Stimulated activated CD4-positive, alpha-beta T cell treated with anti-CD3 and anti-CD28 coated beads, TNF-alpha, amount 100 ng/mL, for 24 hours (primary cell): Measurements from ENCODE around the gene FBXO4.
"Not testable (repeated sequence)": the region's sequence is repeated elsewhere in the genome, so short reads cannot be mapped to it uniquely, and the experiment has no call there.

ENCODE experiments used
- DNase-seq, 3 experiments: peaks; one replicate each; pipeline ENCODE4 v3.0.0-alpha.2; 2020; ENCODE audit warnings: low read depth in 3 of 3

Gene FBXO4

GRCh38 chr5:41924526-41924871 is 582 bp upstream of the FBXO4 start:
- DNase-seq: no peak

GRCh38 chr5:41925555-41925951 is 472 bp downstream of the FBXO4 start:
- peak in 1 of 3 experiments; percentile 27 for DNase-seq

DNA sequence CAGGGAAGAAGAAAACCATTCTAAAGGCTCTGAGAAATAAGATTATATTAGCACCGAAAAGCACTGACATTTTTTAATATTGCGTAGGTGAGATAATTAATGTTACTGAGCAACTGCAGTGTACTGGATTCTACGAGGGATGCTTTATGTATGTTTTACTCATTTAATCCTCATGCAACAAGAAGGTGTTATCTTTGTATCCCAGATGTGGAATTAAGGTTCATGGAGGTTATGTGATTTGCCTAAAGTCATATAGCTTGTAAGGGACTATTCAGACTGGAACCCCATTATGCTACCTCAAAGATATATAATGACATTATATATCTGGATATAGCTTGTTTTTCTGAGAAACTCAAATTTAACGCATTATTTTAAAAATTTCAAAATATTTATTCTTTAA is 2.5 kb downstream of the FBXO4 start:
- no peak for DNase-seq

GRCh38 chr5:41929035-41929434 is 4.0 kb downstream of the FBXO4 start:
- no peak for DNase-seq

DNA sequence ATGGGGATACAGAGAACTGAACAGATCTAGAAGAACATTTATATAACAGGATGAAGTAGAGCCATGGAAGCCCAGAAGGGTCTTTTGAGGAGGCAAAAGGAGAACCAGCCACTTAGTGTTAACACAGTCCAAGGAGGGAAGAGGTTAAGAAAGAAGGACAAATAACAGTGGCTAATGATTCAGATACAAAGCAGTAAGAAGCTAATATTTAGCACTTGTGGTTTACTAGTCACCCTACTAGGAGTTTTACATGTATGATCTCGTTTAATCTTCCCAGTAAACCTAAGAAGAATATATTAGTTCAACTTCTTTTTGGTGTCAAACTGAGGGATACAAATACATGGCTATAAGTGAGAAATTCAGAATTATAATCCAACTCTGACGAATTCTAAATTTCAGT is 7.7 kb downstream of the FBXO4 start:
- DNase-seq: no peak

- DNase-seq: no peak
Observed at GRCh38 chr5:41935544-41935943, 10.5 kb downstream of the FBXO4 start.

DNA sequence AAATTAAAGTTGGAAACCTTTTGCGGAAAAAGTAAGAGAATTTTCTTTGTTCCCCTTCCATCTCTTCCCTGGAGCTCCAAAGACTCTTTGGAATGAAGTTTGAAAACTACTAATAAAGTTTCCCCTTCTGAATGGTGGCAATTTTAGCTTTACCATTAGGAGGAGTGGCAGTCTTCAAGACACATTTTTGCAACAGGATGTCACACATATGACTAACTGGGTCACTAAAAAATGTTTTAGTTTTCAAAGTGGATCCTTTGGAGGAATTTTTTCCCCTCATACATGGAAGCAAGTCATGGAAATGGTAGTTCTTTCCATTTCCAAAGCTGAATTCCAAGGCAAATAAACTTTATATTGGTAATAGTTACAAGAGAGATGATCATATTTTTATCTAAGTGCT is 15.6 kb downstream of the FBXO4 start:
- DNase-seq: no peak

DNA sequence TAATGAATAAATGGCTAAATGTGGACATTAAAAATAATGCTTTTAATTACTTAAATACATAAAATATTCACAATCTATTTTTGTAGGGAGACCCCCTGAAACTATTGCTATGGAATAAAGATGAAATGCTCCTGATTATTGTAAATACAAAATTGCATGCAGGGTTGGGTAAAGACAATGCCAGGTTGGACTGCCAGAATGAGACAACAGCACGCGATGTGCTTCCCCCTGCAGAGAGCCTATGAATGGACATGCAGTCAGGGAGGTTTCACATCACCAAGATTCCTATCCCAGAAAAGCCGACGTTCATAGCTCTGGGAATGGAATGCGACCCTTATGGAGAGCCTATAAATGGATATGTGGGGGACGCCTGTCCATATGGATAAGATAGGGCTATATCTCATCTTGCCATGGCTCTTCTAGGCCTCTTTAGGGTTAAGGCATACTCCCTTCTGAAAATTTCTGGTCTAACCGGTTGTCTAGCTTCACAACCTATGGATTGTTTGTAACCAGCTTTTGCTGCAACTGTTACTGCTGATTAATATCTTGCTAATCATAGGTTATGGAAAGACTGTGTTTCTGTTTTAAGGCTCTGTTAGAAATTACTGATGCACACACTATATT is 20.4 kb downstream of the FBXO4 start:
- DNase-seq: not testable (repeated sequence)

- DNase-seq: no peak
Observed at GRCh38 chr5:41951224-41951623, 26.1 kb downstream of the FBXO4 start.

DNA sequence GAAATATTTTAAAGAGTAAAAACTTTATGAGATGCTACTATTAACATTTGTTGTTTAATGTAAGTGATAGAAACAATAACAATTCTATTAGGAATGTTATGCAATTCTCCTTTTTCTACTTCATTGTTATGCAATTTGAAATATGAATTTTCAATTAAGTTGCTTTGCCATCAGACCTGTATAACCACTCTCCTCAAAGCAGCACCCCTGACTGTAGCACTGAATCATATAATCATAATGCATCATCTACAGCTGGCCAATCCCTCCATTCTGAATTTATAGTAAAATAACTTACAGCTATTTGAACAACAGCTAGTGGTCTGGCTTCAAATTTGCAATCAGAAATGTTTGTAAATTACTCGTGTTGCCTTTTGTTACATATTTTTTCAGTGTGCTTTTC is 29.2 kb downstream of the FBXO4 start:
- DNase-seq: no peak

- DNase-seq: no peak
Observed at GRCh38 chr5:41955432-41956024, 30.4 kb downstream of the FBXO4 start.

DNA sequence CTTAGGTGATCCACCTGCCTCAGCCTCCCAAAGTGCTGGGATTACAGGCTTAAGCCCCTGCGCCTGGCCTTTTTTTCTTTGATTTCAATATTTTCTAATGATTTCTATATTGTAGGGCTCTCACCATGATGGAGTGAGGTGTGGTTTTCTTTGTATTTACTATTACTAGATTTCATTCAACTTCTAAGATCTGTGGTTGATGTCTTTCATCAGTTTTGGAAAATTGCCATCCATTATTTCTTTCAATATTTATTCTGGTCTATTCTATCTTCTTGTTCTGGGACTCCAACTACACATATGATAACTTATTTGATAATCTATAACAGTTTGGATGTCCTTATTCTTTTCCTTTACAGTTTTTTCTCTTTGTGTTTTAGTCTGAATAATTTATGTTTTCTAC is 31.9 kb downstream of the FBXO4 start:
- no peak for DNase-seq

DNA sequence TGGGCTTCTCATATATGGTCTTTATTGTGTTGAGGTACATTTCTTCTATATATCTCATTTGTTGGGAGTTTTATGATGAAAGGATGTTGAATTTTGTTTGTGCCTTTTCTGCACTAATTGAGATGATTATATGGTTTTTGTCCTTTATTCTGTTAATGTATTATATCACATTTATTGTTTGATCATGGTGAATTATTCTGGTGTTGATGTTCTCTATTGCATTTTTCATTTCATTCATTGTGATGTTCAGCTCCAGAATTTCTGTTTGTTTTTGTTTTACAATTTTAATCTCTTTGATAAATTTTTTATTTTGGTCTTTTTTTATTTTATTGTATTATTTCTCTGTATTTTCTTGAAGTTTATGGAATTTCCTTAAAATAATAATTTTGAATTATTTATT is 35.4 kb downstream of the FBXO4 start:
- no peak for DNase-seq

DNA sequence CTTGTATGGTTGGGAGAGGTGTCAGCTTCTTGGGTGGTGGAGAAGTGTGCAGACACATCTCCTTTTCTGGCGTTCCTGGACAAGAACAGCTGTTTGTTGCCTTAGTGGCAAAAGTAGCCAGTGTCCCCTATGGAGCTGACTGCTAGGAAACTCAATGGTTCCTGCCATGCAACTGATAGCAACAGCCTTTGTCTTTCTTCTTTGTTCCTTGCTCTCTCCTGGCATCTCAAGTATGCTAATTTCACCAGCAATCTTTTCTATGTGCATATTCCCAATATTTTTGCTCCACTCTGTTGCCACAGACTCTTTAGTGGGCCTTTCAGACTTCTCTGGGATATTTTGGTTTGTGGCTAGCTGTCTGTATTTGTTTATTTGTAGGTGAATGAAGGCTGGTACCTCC is 36.7 kb downstream of the FBXO4 start:
- no peak for DNase-seq

DNA sequence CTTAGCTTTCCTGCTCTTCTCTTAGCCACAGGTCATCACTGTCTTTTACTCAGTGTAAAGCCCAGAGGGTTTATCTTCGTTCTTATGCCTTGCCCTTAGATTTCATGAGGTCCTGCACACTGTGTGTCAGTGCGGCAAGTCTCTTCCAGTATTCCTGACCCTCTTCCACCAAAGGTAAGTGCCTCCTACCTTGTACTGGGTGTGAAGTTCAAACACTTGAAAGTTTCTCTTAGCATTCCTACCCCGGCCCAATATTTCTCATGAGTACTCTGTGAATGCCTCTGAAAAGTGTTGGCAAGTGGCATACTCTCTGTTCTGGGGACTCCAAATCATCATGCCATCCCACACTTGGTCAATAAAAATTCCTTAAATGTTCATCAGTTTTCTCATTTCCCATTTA is 37.4 kb downstream of the FBXO4 start:
- DNase-seq: no peak

DNA sequence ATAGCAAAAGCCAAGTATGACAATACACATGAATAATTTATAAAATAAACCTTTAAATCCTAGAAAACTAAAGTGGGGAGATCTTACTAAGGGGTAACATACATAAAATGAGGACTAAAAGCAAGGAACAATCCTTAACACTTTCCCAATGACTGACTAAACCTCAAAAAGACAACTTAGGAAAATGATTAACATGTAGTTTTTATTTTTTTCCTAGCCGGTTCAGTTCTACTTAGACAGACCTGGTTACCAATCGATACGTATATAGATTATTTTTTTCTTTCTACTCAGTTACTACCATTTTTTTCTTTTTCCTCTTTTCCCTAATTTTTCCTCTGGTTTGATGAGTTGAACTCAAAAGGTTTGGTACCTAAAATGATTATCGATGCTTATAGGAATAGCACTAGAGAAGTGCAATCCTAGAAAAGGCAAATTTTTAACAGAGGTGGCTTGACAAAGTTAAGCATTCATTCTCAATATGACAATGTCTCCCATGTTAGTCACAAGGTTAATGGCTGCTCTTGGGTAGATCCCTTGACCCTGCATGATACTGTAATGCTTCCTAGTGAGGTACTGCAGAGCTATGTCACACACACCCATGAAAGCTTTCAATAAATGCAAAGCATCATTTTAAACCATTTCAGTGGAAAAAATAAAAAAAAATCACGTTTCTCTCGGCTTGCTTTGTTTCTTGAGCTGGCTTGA is 41.5 kb downstream of the FBXO4 start:
- DNase-seq: no peak

- no peak for DNase-seq
Observed at GRCh38 chr5:41967401-41967800, 42.3 kb downstream of the FBXO4 start.

DNA sequence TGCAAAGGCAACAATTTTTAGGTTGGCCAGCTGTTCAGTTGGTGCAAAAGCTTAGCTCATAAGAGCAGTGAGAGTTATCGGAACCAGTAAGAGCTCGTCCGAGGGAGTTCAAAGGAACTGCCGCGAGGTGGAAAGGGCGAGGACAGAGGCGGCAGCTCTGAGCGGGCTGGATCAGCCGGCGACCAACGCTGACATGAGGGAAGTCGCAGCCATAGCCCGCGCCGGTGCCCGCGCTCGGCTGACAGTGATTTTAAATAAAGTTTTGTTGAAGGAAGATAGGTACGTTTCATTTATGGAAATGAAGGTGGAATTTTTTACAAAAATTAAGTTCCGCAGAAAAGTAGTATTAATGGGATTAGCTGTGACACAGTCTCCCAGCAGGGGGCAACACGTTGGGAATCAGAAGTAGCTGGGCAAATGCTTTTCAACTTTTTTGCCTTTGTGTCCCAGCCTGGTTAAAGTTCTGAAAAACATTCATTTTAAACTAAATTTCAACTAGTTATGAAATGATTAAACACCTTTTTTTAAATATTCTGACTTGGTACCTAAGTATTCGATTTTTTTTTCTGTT is 43.2 kb downstream of the FBXO4 start:
- DNase-seq: no peak

GRCh38 chr5:41973087-41973486 is 48.0 kb downstream of the FBXO4 start:
- no peak for DNase-seq

DNA sequence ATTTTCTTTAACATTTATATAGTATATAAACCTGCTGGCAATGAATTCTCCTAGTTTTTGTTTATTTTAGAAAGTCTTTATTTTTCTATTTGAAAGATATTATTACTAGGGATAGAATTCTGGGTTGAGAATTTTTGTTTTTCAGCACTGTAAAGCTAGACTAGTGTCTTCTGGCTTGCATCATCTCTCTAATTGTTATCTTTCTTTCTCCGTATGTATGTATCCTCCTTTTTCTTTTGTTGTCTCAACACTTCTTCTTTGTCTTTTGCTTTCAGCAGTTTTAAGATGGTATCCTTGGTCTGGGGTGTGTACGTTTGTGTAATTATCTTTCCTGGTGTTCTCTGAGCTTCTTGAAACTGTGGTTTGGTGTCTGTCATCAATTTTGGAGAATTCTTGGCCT is 48.8 kb downstream of the FBXO4 start:
- no peak for DNase-seq

DNA sequence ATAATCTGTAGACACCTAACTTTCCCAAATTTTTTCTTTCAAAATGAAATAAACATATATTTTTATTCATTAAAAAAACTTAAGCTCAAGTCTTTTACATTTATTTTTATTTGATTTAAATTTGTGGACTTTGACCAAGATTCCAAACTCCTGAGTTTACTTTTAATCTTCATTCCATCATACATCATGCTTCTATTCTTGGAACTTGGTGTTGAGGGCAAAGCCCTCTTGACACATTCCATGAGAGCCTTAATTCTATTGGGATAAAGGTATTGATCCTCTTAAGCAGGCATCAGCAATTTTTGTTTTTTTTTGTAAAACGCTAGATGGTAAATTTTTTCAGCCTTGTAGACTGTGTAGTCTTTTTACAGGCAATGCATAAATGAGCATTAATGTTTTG is 53.6 kb downstream of the FBXO4 start:
- no peak for DNase-seq

GRCh38 chr5:41980396-41980795 is 55.3 kb downstream of the FBXO4 start:
- no peak for DNase-seq

DNA sequence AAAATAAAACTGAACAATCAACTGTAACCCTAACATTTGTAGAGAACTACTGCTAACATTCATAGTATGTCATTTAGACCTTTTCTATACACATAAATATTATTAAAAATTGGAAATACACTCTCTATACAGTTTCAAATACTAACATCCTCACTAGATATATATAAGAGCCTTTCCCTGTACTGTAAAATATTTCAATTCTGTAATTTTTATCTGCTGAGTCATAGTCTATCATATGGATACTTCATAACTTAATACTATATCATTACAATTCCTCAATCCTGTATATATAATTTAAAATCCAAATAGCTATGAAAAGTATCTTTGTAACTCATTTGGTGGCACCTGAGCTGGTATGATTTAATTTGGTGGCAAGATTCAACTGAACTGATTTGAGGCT is 55.8 kb downstream of the FBXO4 start:
- no peak for DNase-seq
